GM03348 (cell line): ENCODE data around the gene POMGNT2.

Source experiments
- DNase-seq: peaks from one replicate; pipeline ENCODE4 v3.0.0; 2012; ENCODE audit warnings: low spot score

Gene POMGNT2

DNA sequence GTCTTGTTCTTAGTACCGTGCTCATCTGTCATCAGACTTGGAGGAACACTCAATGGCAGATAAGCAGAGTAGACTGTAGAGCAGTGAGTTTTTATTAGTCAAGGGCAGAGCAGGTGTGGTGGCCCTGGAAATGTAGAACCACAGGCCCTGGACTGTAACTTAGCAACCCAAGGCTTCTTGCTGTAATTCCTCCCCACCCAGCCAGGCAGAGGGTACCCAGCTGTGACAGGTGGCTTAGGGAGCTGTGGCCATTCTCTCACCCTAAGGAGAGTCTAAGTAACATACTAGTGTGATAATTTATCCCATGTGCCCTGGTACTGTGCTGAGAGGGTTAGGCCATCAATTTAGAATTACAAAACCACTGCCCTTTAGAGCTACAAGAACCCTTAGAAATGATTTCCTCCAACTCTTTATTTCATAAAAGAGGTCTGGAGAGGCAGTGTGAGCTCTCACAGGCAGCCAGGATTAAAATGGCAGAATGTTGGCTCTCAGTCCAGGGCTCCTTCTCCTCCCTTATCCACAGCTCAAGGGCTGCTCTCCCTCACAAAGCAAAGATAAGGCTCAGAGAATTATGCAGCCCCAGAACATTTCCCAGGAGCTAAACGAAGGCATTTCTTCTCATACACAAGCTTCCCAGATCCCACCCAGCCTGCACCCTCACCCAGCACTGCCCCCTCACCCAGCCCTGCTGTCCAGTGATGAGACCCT, 3.0 kb downstream of the POMGNT2 start:
- no peak for DNase-seq

DNA sequence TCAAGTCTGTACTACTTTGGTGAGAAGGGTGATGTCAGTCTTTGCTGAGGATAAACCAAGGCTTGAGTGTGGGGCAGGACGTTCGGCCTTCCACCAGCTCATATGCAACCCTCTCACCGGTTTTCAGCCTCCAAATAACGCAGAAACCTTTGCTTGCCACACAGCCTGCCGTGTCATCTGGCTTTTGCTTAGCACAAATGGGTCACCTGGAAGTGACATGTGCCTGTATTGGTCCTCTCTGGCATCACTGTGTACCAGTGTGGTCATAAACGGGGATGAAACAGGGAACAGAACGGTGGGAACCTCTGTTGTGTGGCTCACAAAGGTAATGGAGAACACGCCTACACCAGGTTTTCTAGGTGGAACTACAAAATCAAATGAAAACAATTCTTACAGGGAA, 7.1 kb downstream of the POMGNT2 start:
- DNase-seq = no peak

DNA sequence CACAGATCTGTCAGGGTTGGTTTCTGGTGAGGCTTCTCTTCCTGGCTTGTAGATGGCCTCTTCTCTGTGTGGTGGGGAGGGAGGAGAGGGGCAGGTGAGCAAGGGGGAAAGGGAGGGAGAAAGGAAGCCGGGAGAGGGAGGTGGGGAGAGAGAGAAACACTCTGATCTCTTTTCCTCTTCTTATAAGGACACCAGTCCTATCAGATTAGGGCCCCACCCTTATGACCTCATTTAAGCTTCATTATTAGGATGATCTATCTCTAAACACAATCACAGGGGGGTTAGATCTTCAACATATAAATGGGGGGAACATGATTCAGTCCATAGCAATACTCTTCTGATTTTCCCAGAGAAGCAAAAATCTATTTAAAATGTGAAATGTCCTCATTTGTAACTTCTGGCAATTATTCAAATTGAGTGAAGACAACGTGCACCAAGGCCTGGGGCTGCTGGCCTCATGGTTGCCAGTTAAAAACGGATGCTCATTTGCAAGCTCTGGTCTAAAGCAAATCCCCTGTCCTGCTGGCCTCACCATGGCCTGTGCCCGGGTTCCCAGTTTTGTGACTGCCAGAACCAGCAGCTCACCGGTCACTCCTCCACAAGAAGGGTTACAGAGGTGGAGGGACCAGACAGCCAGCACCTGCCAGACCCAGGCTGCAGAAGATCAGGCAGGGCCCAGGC, 8.3 kb downstream of the POMGNT2 start:
- DNase-seq = no peak

DNA sequence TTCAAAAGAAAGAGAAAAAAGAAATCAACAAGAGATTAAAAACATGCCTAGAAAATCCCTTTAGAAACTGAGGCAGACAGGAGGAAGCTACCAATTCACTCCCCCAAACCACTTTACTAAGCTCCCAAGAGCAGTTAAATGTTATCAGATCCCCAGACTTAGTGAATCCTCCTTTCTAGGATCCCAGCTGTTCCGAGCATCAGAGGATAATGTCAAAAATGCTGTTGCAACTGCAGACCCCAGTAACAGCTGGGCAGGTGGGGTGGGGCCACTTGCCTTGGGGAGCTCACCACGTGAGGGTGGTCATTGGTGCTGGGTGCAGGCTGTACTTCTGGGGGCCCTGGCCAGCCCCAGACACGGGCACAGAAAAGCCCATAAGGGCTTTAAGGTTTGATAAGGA, 9.1 kb downstream of the POMGNT2 start:
- no peak for DNase-seq

DNA sequence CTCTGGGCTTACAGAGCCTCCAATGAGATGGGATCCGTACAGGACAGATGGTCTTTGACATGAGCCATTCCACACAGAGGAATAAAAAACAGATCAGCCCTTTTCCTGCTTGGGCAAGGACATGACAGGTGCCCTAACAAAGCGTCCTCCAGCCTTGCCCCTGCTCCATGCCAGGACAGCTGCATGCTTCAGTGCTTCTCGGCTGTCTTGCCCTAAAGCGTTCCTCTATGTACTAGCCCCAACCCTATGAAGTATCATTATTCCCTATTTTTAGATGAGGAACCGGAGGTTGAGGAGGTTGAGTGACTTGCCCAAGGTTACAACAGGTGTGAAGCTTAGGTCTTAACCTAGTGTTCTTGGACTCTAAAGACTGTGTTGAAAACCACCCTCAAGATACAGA, 10.5 kb downstream of the POMGNT2 start:
- no peak for DNase-seq

DNA sequence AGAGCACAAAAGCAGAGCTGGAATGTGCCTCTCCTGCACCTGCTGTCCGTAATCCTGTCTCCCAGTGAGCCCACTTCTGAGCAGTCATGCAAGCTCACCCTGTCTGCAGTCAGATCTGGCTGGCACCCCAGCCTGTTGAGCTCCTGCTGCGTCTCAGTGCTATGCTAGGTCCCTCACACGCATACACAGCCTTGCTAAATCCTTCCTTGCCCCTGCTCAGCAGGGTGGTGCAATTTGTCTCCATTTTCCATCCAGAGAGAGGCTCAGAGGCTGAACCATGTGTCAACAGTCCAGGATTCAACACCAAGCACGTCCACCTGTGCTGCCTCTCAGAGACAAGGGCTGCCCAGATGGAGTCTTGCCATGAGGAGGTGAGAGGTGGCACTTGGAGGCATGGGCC, 11.0 kb downstream of the POMGNT2 start:
- no peak for DNase-seq

DNA sequence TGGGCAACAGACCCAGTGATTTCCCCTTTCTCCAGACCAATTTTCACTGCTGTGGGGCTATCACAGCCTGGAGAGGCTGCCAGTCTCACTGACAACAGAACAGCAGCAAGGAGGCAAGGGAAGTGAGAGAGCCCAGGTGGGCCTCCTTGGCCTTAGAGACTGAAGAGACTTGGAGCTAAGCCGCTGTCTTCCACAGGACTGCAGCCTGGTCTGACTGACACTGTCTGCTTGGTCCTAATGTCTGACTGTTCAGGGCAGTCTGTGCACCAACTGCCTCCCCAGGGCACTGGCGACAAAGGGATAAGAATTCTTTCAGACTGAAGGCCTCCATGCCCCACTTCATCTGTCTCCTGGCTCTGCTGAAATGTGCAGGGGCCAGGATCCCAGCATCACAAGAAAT, 11.5 kb downstream of the POMGNT2 start:
- DNase-seq = no peak

DNA sequence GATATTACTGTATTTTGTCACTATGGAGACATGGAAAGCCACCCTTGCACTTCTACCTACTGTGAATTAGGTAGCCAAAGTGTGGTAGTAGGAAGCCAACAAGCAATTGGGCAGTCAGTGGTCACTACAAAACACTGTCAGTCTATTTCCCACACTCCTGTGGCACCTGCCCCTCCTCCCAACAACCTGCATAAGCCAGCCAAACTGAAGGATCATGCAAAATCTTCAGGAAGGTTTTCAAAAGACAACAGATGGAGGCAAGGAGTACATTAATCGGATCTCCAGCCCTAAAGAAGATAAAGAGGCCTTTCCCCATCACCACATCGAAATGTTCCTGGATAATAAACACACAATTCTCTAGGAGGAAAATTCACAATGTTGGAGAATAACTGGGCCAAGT, 11.9 kb downstream of the POMGNT2 start:
- no peak for DNase-seq

DNA sequence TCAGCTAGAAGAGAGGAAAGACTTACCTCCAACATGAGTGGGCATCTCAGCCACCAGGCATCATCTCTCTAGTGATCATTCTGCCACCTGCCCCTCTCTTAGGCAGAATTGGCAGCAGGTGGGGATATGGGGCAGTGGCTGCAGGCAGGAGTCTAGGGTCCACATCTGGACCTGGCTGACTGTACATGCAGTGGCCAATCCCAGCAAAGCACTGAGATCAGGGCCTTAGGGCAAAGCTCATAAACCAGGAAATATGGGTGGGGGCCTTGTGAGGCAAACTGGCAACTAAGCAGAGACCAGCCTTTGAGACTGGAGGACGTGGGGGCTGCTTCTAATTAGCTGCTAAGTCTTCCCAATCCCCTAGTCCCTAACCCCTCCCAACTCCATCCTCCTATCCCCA, 12.9 kb downstream of the POMGNT2 start:
- no peak for DNase-seq

DNA sequence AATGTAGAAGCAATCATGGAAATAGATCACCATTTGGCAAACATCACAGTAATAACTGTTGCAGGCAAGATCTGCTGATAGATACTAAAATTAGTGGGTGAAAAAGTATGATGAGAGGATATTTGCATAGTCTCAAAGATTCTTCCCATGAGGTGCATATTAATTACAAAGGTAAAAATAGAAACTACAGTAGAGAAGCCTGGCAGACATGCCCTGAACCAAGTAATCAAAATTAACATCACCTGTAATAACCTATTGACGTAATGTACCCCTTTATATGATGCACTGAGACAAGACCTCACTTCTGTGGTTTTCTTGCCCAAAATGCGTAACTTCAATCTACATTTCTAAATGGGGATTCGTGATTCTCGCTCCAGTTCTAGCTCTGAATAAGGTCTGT, 14.4 kb downstream of the POMGNT2 start:
- no peak for DNase-seq

DNA sequence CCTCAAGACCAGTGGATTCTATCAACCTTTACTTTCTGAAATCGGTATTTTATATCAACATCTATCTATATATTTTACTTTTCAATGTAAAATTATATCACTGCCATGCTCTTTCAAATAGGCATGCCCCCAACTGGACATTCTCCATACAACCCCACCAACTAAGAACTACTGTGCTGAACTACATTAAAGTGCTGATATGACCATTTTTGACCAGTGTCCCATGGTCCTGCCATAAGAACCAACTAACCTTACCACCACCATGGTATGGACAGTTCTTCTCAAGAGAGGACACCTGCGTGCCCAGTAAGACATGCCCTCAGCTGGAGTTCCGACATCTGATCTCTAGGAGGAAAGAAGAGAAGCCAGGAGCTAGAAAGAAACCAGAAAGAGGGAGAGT, 15.6 kb downstream of the POMGNT2 start:
- DNase-seq = no peak

DNA sequence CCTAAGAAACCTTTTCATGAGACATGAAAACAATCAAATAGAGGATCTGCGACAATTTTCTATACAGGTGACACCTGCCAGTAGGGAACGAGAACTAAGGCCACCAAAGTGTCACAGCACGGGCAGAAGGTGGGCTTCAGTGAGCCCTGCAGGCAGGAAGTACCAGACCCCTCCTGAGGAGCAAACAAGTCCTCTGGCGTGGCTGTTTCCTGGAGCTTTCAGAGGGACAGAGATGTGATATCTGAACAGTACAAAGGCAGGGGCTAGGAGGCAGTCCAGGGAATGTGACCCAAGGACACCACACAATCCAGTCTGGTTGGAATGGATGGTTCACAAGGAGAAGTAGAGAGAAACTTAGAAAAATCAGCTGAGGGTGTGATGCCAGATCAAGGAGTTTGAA, 16.8 kb downstream of the POMGNT2 start:
- no peak for DNase-seq

DNA sequence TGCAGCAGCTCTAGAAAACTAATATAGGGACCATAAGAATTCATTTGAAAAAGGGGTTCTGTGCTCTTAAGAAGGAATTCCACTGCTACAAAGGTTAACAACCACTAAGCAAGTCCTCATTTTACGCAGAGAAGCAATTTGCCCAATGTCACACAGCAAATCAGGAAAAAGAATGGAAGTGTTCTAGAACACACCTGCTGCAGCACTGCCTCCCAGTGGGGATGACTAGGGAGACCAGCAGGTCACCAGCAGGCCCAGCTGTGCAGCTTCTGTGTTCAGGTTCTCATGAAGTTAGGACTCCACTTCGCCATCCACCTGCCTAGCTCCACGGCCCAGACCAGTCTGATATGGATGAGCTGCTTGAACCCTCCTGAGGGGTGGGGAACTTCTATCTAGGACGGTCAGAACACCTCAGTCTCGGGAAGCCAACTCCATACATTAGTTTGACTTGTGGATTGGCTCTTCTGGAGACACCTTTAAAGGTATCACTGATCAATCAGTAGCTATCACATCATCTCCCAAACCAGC, 18.6 kb downstream of the POMGNT2 start:
- DNase-seq = no peak

DNA sequence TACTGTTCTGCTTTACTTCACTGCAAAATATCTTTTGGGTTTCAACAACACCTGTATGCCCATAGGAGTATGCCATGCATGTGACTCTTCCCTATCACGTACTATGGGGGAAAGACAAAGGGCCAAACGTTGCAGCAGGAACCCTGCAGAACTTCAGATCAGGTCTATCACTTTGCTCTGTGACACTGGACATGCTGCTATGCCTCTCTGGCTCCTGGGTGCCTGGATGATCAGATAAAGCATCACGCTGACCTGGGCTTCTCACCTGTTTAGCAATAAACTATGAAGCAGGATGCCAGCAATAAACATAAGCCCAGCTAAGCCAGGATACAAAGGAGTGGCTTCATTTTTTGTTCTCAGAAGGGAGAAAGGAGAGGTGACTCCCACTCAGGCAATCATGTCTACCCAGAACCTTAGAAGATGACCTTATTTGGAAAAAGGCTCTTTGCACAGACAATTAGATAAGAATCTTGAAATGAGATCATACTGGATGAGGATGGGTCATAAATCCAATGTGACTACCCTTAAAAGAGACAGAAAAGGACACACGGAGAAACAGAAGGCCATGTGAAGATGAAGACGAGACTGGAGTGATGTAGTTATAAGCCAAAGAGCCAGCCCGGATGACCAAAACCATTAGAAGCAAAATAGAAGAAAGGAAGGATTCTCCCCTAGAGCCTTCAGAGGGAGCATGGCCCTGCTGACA, 19.3 kb downstream of the POMGNT2 start:
- DNase-seq = no peak

DNA sequence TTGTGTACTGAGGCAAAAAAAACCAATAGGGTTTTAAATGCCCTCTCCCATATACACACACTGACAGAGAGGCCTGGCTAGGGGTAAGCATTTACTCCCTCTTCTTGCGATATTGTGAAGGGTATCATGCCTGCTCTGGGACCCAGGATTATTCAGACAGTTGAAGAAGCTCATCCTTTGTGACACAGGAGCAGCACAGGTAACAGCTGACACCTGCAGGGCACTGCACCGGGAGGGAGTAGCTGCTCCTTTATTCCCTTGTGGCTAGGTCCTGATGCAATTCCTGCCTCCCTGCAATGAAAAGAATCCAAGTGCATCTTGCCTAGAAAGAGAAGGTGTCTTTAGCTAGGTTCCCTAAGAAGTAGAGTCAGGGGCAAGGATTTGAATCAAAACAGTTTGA, 23.4 kb downstream of the POMGNT2 start:
- DNase-seq = no peak

DNA sequence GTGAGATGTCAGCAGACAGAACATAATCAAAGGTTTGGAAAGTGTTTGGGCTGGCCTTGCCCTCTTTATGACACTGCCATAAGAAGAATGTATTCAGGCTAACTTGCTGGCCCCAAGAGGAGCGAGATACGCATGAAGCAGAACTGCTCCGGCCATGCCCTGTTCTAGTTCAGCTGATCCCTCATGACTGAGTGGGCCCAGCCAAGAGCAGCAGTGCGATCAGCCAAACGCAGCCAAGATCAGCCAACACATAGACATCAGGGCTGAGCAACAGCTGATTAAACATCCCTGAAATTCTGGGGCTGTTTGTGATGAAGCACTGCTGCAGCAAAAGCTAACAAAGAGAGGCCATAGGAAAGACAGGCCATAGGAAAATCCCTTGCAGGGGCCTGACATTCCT, 24.1 kb downstream of the POMGNT2 start:
- no peak for DNase-seq

DNA sequence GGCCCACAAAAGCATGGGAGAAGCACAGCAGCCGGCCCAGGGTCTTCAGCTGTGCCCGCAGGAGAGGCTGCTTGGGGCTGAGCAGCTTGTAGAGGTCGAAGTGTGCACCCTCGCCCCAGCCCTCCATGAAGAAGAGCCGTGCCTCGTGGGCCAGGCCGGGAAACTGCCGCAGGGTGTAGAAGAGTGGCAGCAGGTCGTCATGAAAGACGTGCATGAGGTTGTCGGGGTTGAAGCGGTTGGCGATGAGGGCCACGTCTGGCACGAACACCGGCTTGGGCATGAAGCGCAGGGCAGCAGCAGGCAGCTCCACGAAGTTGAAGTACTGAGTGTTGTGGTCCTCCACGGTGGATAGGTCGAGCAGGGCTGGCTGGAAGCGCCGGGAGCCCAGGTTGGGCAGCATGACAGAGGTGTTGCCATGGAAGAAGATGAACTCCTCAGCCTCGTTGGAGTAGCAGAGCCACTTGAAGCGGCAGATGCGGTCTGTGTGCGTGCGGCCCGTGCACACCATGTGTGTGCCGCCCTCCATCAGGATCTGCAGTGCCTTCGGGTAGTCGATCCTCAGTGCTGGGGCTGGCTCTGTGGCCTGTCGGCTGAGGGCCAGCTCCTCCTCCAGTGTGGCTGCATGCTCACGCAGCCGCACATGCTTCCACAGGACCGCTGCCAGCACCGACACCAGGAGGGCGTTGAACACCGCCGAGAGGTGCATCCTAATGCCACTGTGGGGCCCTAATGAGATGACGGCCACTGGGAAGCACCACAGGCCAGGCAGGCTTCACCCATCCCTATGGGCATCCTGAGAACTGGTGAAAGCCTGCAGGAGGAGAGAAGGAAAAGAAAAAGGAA, 24.9 kb downstream of the POMGNT2 start:
- no peak for DNase-seq

DNA sequence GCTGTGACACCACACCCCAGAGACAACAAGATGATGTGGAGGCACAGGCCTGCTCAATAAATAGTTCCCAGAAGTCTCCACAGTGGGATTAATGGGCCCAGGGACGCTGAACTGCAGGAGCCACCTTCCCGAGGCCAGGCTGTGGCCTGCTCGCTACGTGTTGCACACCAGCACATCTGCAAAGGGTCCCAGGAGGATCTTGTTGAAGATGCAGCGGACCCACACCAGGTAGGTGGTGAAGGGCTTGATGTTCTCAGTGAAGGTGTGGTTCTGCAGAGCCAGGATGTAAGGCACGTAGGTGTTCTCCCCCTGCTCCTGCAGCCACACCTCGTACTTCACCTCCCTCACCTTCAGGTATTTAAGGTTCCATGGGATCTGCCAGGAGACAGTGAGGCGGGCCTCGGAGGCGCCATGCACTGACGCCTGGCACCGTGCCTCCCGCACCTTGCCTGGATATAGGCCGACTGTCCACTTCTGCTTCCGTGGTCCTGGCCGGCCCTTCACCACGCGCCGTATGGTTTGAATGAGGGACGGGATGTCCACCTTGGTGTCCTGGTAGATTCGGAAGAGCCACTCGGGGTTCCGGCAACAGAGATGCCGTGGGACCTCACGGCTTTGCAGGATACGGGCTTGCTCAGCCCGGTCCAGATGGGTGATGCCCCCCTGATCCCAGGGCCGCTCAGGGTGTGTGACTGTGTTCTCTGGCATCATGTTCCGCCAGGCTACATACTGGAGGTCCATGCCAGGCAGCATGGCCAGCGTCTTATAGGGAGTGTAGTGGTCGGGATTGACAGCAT, 26.1 kb downstream of the POMGNT2 start:
- no peak for DNase-seq

DNA sequence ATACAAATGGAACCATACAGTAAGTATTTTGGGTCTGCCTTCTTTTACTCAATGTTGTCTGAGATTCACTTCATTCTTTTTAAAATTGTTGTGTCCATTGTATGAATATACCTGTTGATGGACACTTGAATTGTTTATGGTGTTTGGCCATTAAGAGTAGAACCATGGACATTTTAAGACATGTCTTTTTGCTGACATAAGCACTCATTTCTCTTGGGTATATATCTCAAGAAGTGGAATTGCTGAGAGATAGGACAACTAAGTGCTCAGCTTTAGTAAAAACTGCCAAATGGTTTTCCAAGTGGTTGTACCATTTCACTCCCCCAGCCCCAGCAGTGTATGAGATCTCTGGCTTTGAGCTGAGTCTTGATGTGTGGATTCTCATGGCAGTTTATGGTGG, 28.2 kb downstream of the POMGNT2 start:
- no peak for DNase-seq

DNA sequence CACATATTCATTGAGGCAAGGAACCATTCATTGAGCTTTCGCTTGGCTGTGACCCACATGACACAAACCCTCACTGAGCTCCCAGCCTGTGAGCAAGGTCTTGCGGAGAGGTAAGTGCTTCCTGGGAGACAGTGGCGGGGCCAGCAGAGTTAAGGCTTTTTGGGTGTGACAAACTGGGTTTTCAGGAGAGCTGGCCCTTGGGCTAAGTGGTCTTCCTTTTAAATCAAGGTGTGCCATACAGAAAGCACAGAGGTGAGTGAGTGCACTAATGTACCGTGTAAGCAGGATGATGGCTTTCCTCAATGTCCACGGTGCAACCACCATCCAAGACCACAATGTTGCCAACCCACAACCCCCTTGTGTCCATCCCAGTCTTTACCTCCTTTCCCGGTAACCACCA, 28.6 kb downstream of the POMGNT2 start:
- no peak for DNase-seq

DNA sequence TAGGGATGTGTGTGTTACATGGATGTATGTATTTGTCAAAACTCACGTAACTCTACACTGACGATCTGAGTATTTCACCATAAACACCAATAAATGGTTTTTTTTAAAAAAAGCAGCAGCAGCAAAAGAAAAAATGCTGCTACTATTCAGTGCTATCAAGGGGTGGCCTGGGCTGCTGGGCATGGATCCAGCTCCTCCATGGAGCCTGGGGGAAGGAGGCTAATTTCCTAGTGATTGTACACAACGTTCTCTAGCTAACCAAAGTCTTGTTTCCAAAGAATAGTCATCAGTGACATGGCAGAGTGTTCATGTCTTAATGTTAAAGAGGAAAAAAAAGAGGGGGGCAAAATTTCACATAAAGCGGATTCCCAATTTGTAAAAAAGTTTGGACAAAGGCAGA, 29.0 kb downstream of the POMGNT2 start:
- DNase-seq = no peak
